T-helper 1 cell (primary cell): ENCODE results near the gene MBNL1.
"Not testable (repeated sequence)": the region's sequence is repeated elsewhere in the genome, so short reads cannot be mapped to it uniquely, and the experiment has no call there.

Experiments
- DNase-seq, 5 donors: peaks; one replicate each; pipeline ENCODE4 v3.0.0-alpha.2; 2012 to 2020

Gene MBNL1

DNA sequence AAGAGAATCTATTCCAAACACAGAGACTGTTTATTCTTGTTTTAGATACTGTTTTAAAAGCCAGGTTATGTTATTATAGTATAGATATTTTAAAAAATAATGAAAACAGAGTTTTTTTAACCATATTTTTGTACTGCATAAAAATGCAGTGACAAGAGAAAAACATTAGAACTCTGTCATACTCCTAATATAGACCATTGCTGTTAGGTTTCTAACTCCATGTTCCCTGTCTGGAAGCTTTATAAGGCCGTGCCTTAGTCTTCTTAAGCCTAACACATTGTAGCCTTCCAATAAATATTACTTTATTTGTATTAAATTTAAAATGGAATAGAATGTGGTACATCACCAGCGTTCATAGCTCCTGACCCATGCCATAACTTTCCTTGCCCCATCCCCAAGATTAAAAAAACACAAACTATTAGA is 53.2 kb downstream of the MBNL1 start:
- no peak for DNase-seq

GRCh38 chr3:152322756-152323155 is 54.0 kb downstream of the MBNL1 start:
- DNase-seq = peak in 1 of 5 donors; percentile 44

GRCh38 chr3:152323834-152324233 is 55.1 kb downstream of the MBNL1 start:
- DNase-seq = peak in 1 of 5 donors; percentile 66

DNA sequence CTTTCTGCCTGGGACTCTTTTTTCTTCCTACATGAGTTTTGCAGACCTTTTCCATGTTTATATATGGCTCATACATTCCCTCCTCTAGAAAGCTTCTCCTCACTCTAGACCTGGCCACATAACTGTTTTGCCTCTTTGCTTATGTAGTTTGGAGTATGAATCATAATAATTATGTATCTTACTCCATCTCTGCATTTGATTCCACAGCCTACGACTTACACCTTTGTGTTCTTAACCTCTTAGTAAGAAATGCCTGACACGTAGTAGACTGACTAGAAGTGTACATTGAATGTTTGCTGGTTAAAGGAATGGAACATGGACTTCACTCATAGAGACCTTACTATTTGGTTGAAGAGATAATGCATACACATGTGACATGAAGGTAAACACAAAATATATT is 56.4 kb downstream of the MBNL1 start:
- no peak for DNase-seq

- DNase-seq = no peak
These were observed 58.5 kb downstream of the MBNL1 start for GRCh38 chr3:152327203-152327602.

DNA sequence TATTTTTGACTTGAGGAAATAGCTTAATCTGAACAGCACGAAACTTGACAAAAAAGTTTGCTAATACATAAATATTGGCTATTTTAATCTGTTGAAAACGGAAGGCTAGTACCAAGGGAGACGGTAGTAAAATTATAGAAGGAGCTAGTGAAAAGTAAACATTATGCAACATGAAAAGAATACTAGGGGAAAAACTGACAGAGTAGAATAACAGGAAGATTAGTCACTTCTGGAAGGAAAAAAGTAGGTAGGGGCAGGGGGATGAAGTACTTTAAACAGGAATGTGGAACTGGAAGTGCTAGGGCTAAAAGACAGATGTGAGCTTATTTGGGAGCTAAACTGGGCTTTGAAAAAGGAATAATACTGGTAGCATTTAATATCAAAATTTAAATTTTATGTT is 60.1 kb downstream of the MBNL1 start:
- no peak for DNase-seq

- no peak for DNase-seq
These were observed 61.8 kb downstream of the MBNL1 start for GRCh38 chr3:152330559-152330958.

DNA sequence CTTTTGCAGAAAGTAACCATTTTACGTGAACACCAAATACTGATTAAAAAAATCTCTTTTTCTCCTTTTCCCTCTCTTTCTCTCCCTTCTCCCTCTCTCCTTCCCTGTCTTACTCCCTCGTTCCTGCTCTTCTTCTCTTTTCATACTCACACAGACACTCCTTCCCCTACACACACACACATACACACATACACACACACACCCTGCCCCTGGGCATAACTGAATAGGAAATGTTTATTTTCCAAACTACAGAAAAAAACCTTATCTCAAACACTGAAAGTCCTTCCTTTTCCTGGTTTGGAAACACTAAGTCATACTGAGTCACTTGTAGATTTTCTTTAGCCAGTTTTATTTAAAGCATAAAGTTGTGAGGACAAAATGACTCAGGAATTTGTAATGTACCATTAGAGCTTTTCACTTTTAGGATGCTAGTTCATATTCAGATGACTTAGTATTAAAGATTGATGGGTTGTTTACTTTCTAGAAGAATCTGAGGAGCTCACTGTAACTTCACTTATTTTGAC is 62.4 kb downstream of the MBNL1 start:
- DNase-seq = no peak

DNA sequence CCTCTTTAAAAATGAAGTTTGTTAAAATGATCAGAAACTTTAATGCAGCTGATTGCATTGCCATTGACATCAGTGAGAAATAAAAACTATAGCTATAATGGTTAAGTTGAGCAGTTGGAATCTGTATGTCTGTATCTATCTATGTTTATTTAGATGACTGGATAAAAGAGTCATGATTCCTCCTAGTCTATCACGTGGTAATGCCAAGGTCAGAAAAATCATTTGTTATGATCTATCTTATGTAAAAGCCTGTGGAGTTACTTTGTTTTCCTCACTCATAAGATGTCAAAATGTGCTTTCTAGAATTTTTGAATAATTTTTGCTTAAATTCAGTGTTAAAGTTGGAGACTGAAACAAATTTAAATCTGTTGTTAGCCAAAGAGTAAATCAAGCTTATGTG is 63.3 kb downstream of the MBNL1 start:
- DNase-seq = no peak

DNA sequence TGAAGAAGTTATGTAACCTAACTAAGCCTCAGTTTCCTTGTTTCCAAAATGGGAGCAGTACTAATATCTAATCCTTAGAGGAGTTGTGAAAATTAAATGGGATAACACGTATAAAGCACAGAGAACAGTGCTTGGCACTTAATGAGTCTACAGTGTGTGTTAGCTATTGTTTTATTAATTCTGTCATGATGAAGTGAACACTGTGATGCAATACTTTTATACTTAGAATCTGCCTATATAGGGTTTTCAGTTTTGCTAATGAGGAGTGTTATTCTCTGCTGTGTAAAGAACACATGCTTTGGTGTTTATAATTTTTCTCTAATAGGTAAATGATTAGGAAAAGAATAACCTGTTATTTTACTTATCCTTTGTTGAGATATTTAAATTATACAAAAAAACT is 65.2 kb downstream of the MBNL1 start:
- no peak for DNase-seq

GRCh38 chr3:152334761-152335160 is 66.0 kb downstream of the MBNL1 start:
- no peak for DNase-seq

DNA sequence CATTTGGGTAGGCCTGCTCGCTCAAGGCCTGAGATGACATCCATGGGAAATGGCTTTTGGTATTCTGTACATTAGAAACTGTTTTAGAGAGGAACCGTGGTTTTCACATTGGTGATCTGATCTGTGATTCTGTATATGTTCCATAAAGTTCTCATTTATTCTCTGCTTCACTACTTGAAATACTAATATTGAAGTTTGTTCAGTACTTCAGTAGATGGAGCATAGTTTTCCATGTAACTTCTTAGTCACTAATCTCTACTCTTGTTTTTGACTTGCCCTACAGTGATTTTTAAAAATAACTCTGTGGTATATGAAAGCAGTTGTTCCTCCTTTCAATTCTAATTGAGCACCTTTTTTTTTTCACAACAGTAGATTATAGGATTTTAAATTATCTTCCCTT is 66.5 kb downstream of the MBNL1 start:
- no peak for DNase-seq

- DNase-seq = not testable (repeated sequence)
These were observed 68.6 kb downstream of the MBNL1 start for GRCh38 chr3:152337337-152337736.

- no peak for DNase-seq
These were observed 69.5 kb downstream of the MBNL1 start for GRCh38 chr3:152338159-152338720.

DNA sequence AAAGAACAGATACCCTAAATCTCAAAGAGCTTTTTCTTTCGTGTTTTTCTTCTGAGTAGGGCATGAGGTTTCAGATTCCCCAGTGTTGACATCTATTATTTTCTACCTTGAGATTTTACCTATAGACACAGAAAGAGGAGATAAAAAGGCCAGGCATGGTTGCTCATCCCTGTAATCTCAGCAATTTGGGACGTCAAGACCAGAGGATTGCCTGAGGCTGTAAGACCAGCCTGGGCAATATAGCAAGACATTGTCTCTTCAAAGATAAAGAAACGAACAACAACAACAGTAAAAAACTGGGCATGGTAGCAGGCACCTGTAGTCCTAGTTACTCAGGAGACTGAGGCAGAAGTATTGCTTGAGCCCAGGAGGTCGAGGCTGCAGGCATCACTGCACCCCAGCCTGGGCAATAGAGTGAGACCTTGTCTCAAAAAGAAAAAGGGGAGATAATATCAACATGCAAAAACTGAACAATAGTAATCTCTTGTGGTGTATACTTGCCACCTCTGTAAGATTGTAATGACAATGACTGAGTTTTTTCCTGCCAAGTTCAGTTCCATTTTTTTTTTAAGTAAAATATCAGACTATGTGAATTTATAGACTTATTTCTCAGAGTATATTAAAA is 71.3 kb downstream of the MBNL1 start:
- DNase-seq = no peak

DNA sequence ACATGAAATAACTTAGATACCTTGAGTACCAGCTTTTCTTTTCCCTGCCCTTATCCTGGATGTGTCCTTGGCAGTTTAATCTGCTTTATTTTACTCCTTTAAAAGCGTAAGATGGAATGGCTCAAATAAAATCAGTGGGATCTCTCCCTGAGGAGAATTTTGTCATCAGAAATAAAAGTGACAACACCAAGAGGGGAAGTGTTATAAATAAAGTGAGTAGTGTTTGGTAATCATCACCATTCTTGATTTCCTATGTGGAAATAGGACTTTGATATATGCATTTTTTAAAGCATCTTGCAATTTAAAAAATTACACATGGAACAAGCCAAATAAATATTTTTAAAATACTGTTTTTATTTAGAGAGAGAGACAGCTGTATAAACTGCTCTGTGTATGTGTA is 76.5 kb downstream of the MBNL1 start:
- DNase-seq = no peak

DNA sequence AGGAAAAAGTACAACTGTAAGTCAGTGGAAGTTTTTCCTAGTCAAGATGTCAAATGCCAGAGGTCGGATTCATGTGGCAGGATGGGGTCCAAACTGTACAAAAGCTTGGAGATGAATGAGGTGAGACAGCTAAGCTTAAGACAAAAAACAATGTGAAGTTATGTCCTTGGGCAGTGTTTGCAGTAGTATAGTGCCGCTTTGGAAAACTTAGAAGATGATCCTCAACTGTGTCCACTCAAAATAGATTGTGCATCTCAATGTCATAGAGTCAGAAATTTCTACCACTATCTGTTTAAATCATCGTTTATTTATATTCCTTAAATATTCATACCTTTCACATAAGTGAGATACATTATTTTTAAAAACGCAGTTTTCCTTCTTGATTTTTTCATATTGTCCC is 77.3 kb downstream of the MBNL1 start:
- no peak for DNase-seq

DNA sequence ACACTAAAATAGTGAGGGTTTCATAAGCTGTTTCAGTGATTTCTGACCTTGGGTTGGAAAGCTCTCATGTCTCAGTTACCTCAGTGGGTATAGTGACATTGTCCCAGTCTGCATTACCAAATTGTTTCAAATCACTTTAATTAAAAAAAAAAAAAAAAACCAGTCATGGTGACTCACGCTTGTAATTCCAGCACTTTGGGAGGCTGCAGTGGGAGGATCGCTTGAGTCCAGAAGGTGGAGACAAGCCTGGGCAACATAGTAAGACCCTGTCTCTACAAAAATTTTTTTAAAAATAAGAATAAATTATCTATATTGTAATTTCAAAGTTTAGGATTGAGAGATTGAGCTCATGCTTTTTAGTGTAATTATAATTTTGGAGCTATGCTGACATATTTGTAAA is 78.0 kb downstream of the MBNL1 start:
- DNase-seq = no peak

GRCh38 chr3:152348436-152349177 is 79.9 kb downstream of the MBNL1 start:
- no peak for DNase-seq

GRCh38 chr3:152349392-152349791 is 80.7 kb downstream of the MBNL1 start:
- no peak for DNase-seq

GRCh38 chr3:152350139-152350538 is 81.4 kb downstream of the MBNL1 start:
- DNase-seq = no peak

DNA sequence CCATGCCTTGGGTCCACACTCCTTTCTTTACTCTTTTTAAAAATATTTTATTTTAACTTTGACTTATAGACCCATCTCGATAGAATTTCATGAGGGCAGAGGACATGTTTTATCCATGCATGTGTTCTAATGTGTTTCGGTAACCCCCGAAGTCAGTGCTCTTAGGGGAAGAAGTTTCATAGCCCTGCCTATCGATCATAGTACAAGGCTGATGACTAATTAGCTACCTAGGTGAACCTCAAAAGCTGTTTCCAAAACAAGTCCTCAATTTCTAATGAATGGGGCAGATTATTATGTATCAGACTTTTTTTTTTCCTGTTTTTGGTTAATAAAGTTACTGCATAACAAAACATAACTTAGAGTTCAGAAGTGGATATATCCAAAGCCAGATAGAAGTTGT is 82.0 kb downstream of the MBNL1 start:
- no peak for DNase-seq

GRCh38 chr3:152352554-152352953 is 83.8 kb downstream of the MBNL1 start:
- peak in 1 of 5 donors; percentile 17 for DNase-seq

- DNase-seq = no peak
These were observed 84.8 kb downstream of the MBNL1 start for GRCh38 chr3:152353578-152353977.
